SK-N-SH (cell line): ENCODE results near the gene OGDHL. TPM values are rescaled to one million over a fixed set of nuclear protein-coding genes. Genes with fewer than 3 reads are reported as not detected.

Experiments
- CTCF ChIA-PET: fragments of 300-600, 350-600 bp; formaldehyde crosslinking; extraction: SDS; loops from one replicate; lab custom pipeline; 2021; lab: Yijun Ruan, JAX
- POLR2A ChIA-PET: fragments of 350-600 bp; sonication (Branson Sonifier 250); formaldehyde crosslinking; extraction: SDS; loops from one replicate; lab custom pipeline; 2020; ENCODE audit warnings: antibody characterized with exemption, inconsistent platforms; lab: Yijun Ruan, JAX
- DNase-seq: peaks from one replicate; pipeline ENCODE4 v3.0.0; 2012
- H2AFZ ChIP-seq: fragments of 200-600 bp; sonication (generic); 2 replicates; pipeline ENCODE4 v1.8.1; 2016; ENCODE audit warnings: antibody characterized with exemption, mild to moderate bottlenecking, low read depth
- H3F3A ChIP-seq: fragments of 200-600 bp; sonication (generic); replicated peaks from 2 replicates; pipeline ENCODE3; 2016; ENCODE audit warnings: antibody characterized with exemption, mild to moderate bottlenecking; ENCODE audit not compliant: insufficient read depth
- H3K27ac ChIP-seq, 2 experiments: fragments of 200-500 bp in 1 of 2; fragments of 200-600 bp in 1 of 2; sonication (Bioruptor generic) in 1 of 2; sonication (generic), shearing (Covaris generic) in 1 of 2; 2 replicates each; pipeline versions ENCODE4 v1.5.1 to v1.6.1; 2014 to 2016; ENCODE audit warnings: low read depth in 2 of 2, inconsistent platforms in 1 of 2, low read length in 1 of 2, mild to moderate bottlenecking in 1 of 2, mixed read lengths in 1 of 2
- H3K27me3 ChIP-seq: fragments of 200-600 bp; sonication (generic), shearing (Covaris generic); 2 replicates; pipeline ENCODE4 v1.6.1; 2016; ENCODE audit warnings: mixed run types; ENCODE audit not compliant: insufficient read depth
- H3K36me3 ChIP-seq, 2 experiments: fragments of 200-500 bp in 1 of 2; fragments of 200-600 bp in 1 of 2; sonication (Bioruptor generic) in 1 of 2; sonication (generic) in 1 of 2; replicated peaks in 1 of 2; 2 replicates each; pipeline versions ENCODE3 to v1.5.1; 2014 to 2016; ENCODE audit warnings: low read length in 1 of 2, mild to moderate bottlenecking in 1 of 2; ENCODE audit not compliant: insufficient read depth in 2 of 2, control insufficient read depth in 1 of 2
- H3K4me1 ChIP-seq, 2 experiments: fragments of 200-500 bp in 1 of 2; fragments of 200-600 bp in 1 of 2; sonication (Bioruptor generic) in 1 of 2; sonication (generic), shearing (Covaris generic) in 1 of 2; 2 replicates each; pipeline versions ENCODE4 v1.5.1 to v1.6.1; 2014 to 2016; ENCODE audit warnings: low read depth in 1 of 2, low read length in 1 of 2, mixed run types in 1 of 2; ENCODE audit not compliant: insufficient read depth in 2 of 2, control insufficient read depth in 1 of 2
- H3K4me2 ChIP-seq: fragments of 200-600 bp; sonication (generic), shearing (Covaris generic); 2 replicates; pipeline ENCODE4 v1.6.1; 2017; ENCODE audit warnings: mixed run types
- H3K4me3 ChIP-seq, 2 experiments: fragments of 200-500 bp in 1 of 2; fragments of 200-600 bp in 1 of 2; sonication (Bioruptor generic) in 1 of 2; sonication (generic), shearing (Covaris generic) in 1 of 2; 2 replicates each; pipeline versions ENCODE4 v1.5.1 to v1.8.1; 2014 to 2016; ENCODE audit warnings: low read depth in 2 of 2, inconsistent platforms in 1 of 2, low read length in 1 of 2, mild to moderate bottlenecking in 1 of 2, mixed read lengths in 1 of 2, moderate library complexity in 1 of 2
- H3K79me2 ChIP-seq: fragments of 200-600 bp; sonication (generic); 2 replicates; pipeline ENCODE4 v1.8.1; 2017; ENCODE audit warnings: mild to moderate bottlenecking; ENCODE audit not compliant: insufficient read depth
- H3K9ac ChIP-seq: fragments of 200-600 bp; sonication (generic); 2 replicates; pipeline ENCODE4 v1.6.1; 2017; ENCODE audit warnings: mixed run types
- H3K9me2 ChIP-seq: fragments of 200-600 bp; sonication (generic); 2 replicates; pipeline ENCODE4 v1.6.1; 2017; ENCODE audit warnings: mixed run types
- H3K9me3 ChIP-seq: fragments of 200-600 bp; sonication (generic); 2 replicates; pipeline ENCODE4 v1.6.1; 2017; ENCODE audit warnings: mixed run types, mild to moderate bottlenecking, moderate library complexity
- H4K20me1 ChIP-seq: fragments of 200-600 bp; sonication (generic); 2 replicates; pipeline ENCODE4 v1.6.1; 2017; ENCODE audit warnings: mild to moderate bottlenecking, mixed run types; ENCODE audit not compliant: insufficient read depth
- CHD2 ChIP-seq: fragments of 150-350 bp; IDR thresholded peaks from 2 replicates; pipeline ENCODE4 v1.6.1; 2018; ENCODE audit warnings: low read length; ENCODE audit not compliant: partially characterized antibody
- EP300 ChIP-seq, 2 experiments: IDR thresholded peaks; 2 replicates each; pipeline versions ENCODE4 v1.4.0 to v1.6.1; 2012; ENCODE audit warnings: borderline replicate concordance in 1 of 2, low read depth in 1 of 2, low read length in 1 of 2
- EZH2phosphoT487 ChIP-seq: fragments of 200-600 bp; sonication (generic); IDR thresholded peaks from 2 replicates; pipeline ENCODE4 v1.6.1; 2017; ENCODE audit warnings: low read depth, mixed run types, mild to moderate bottlenecking, antibody characterized with exemption, moderate library complexity, borderline replicate concordance
- FOSL2 ChIP-seq: IDR thresholded peaks from 2 replicates; pipeline ENCODE4 v1.4.0; 2012; ENCODE audit warnings: low read depth, mild to moderate bottlenecking, moderate library complexity, borderline replicate concordance
- GABPA ChIP-seq: IDR thresholded peaks from 2 replicates; pipeline ENCODE4 v1.4.0; 2012; ENCODE audit warnings: low read depth, mild to moderate bottlenecking
- GATA2 ChIP-seq: sonication (generic); formaldehyde crosslinking; IDR thresholded peaks from 2 replicates; pipeline ENCODE4 v1.5.0; 2020; ENCODE audit warnings: mild to moderate bottlenecking, missing genetic modification reagents
- MEF2A ChIP-seq: IDR thresholded peaks from 2 replicates; pipeline ENCODE4 v1.4.0; 2012; ENCODE audit warnings: low read depth, borderline replicate concordance
- NRF1 ChIP-seq: IDR thresholded peaks from 2 replicates; pipeline ENCODE4 v1.6.1; 2012; ENCODE audit warnings: low read depth, mild to moderate bottlenecking, low read length
- POLR2AphosphoS5 ChIP-seq: IDR thresholded peaks from 2 replicates; pipeline ENCODE4 v1.6.1; 2012; ENCODE audit warnings: low read depth, low read length
- RAD21 ChIP-seq: IDR thresholded peaks from 2 replicates; pipeline ENCODE4 v1.6.1; 2012; ENCODE audit warnings: mild to moderate bottlenecking, low read length
- RCOR1 ChIP-seq: fragments of 150-350 bp; IDR thresholded peaks from 2 replicates; pipeline ENCODE4 v1.6.1; 2017; ENCODE audit warnings: antibody characterized with exemption, low read length
- RFX5 ChIP-seq: IDR thresholded peaks from 2 replicates; pipeline ENCODE4 v1.6.1; 2012; ENCODE audit warnings: mild to moderate bottlenecking, improper control_type of control experiment, low read length
- SIN3A ChIP-seq: IDR thresholded peaks from 2 replicates; pipeline ENCODE4 v1.6.1; 2012; ENCODE audit warnings: low read depth, mild to moderate bottlenecking, low read length, moderate library complexity, borderline replicate concordance
- TEAD4 ChIP-seq: IDR thresholded peaks from 2 replicates; pipeline ENCODE4 v1.4.0; 2012; ENCODE audit warnings: mild to moderate bottlenecking, borderline replicate concordance; ENCODE audit not compliant: insufficient read depth
- YY1 ChIP-seq: IDR thresholded peaks from 2 replicates; pipeline ENCODE4 v1.4.0; 2012; ENCODE audit warnings: low read depth, mild to moderate bottlenecking
- WGBS: methylation state at CpG from one replicate; pipeline ENCODE4 v1.1.6; 2017; ENCODE audit warnings: low lambda C conversion rate; 5-methylcytosine and 5-hydroxymethylcytosine counted together
- polyA plus RNA-seq, 3 experiments: library from polyadenylated mRNA; depleted of rRNA; stranded (reverse); fragments of >200 nt; gene quantifications; 2 replicates each; pipeline ENCODE4 v1.2.3, GENCODE V29; 2012
- TF ChIP-seq, protein P1 (sequence below): fragments of 150-350 bp; IDR thresholded peaks from 2 replicates; pipeline ENCODE4 v1.6.1; 2017; ENCODE audit warnings: antibody characterized with exemption, low read length, low read depth, borderline replicate concordance
- TF ChIP-seq, protein P2 (sequence below): IDR thresholded peaks from 2 replicates; pipeline ENCODE4 v1.4.0; 2012; ENCODE audit warnings: low read depth, borderline replicate concordance
- TF ChIP-seq, protein P3 (sequence below): IDR thresholded peaks from 2 replicates; pipeline ENCODE4 v1.4.0; 2012; ENCODE audit warnings: low read depth
- TF ChIP-seq, protein P4 (sequence below): fragments of 200-600 bp; sonication (generic); IDR thresholded peaks from 2 replicates; pipeline ENCODE4 v1.6.1; 2017; ENCODE audit warnings: antibody characterized with exemption, mild to moderate bottlenecking, moderate library complexity

Gene OGDHL
- polyA plus RNA-seq, 1 of the 3 experiments (the other 2 are of a cell fraction), result 25.4 TPM

DNA sequence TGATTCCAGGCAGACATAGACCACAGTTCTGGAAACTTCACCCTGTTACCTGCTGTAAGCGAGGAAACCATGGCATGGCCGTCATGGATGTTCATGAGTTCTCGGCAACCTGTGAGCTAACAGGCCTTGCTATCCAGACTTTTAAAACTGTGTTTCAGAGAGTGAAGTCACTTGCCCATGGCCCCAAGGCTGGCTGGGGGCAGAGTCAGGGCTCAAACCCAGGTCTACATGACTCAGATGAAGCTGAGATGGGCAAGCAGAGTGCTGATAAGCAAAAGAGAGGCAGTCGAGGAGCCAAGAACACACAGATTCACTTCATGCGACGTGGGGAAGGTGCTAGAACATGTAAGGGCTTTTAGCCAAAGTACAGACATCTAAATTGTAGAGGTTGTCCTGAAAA lies 51.2 kb downstream of the OGDHL start:
- CTCF ChIA-PET, result interaction anchor here (1.3 kb wide), 1 partner anchor 15 kb away, joined by 3 read pairs; no protein-coding TSS in a partner anchor
- Histone ChIP-seq H3F3A (no peaks in the 10 kb centered on the region), H3K9ac (no peak overlapping the region), H3K79me2 (no peaks in the 10 kb centered on the region), H3K36me3 (no peaks in the 10 kb centered on the region), H3K9me2 (no peaks in the 10 kb centered on the region), H3K4me2 (no peak overlapping the region), H3K4me3 (no peak overlapping the region), H2AFZ (no peak overlapping the region), H4K20me1 (no peaks in the 10 kb centered on the region), H3K9me3 (no peaks in the 10 kb centered on the region), H3K4me1 (no peaks in the 10 kb centered on the region; a peak in 1 of 4 replicates), H3K27ac (no peak overlapping the region), H3K27me3 (no peaks in the 10 kb centered on the region)
- TF ChIP-seq EZH2phosphoT487 (no peak), EP300 (IDR thresholded peaks at IDR 0.05; ENCODE audit: borderline replicate concordance in 1 of 2, low read depth in 1 of 2, low read length in 1 of 2) (no peak), TEAD4 (no peak), FOSL2 (no peak), GATA2 (CRISPR knock-in tag) (no peak), GABPA (no peak), CHD2 (no peak), YY1 (no peak), SIN3A (no peak), RFX5 (no peak), MEF2A (no peak), POLR2AphosphoS5 (no peak), RCOR1 (no peak), RAD21 (no peak), NRF1 (no peak)
- TF ChIP-seq, protein P1, sequence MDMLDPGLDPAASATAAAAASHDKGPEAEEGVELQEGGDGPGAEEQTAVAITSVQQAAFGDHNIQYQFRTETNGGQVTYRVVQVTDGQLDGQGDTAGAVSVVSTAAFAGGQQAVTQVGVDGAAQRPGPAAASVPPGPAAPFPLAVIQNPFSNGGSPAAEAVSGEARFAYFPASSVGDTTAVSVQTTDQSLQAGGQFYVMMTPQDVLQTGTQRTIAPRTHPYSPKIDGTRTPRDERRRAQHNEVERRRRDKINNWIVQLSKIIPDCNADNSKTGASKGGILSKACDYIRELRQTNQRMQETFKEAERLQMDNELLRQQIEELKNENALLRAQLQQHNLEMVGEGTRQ, result no peak
- TF ChIP-seq, protein P2, sequence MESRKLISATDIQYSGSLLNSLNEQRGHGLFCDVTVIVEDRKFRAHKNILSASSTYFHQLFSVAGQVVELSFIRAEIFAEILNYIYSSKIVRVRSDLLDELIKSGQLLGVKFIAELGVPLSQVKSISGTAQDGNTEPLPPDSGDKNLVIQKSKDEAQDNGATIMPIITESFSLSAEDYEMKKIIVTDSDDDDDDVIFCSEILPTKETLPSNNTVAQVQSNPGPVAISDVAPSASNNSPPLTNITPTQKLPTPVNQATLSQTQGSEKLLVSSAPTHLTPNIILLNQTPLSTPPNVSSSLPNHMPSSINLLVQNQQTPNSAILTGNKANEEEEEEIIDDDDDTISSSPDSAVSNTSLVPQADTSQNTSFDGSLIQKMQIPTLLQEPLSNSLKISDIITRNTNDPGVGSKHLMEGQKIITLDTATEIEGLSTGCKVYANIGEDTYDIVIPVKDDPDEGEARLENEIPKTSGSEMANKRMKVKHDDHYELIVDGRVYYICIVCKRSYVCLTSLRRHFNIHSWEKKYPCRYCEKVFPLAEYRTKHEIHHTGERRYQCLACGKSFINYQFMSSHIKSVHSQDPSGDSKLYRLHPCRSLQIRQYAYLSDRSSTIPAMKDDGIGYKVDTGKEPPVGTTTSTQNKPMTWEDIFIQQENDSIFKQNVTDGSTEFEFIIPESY, result no peak
- TF ChIP-seq, protein P3, sequence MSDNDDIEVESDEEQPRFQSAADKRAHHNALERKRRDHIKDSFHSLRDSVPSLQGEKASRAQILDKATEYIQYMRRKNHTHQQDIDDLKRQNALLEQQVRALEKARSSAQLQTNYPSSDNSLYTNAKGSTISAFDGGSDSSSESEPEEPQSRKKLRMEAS, result no peak
- TF ChIP-seq, protein P4, sequence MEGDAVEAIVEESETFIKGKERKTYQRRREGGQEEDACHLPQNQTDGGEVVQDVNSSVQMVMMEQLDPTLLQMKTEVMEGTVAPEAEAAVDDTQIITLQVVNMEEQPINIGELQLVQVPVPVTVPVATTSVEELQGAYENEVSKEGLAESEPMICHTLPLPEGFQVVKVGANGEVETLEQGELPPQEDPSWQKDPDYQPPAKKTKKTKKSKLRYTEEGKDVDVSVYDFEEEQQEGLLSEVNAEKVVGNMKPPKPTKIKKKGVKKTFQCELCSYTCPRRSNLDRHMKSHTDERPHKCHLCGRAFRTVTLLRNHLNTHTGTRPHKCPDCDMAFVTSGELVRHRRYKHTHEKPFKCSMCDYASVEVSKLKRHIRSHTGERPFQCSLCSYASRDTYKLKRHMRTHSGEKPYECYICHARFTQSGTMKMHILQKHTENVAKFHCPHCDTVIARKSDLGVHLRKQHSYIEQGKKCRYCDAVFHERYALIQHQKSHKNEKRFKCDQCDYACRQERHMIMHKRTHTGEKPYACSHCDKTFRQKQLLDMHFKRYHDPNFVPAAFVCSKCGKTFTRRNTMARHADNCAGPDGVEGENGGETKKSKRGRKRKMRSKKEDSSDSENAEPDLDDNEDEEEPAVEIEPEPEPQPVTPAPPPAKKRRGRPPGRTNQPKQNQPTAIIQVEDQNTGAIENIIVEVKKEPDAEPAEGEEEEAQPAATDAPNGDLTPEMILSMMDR, result no peak
- POLR2A ChIA-PET, result no interaction called here
- 65% methylated on average over 6 of the region's 6 CpGs for WGBS
- DNase-seq, result no peak
